IPS DF 19.7 (cell line): ENCODE measurements around the gene ADM5.

ENCODE experiments used
- DNase-seq: peaks from one replicate; pipeline ENCODE4 v3.0.0-alpha.2; 2013; ENCODE audit warnings: low read depth, low spot score

Gene ADM5

DNA sequence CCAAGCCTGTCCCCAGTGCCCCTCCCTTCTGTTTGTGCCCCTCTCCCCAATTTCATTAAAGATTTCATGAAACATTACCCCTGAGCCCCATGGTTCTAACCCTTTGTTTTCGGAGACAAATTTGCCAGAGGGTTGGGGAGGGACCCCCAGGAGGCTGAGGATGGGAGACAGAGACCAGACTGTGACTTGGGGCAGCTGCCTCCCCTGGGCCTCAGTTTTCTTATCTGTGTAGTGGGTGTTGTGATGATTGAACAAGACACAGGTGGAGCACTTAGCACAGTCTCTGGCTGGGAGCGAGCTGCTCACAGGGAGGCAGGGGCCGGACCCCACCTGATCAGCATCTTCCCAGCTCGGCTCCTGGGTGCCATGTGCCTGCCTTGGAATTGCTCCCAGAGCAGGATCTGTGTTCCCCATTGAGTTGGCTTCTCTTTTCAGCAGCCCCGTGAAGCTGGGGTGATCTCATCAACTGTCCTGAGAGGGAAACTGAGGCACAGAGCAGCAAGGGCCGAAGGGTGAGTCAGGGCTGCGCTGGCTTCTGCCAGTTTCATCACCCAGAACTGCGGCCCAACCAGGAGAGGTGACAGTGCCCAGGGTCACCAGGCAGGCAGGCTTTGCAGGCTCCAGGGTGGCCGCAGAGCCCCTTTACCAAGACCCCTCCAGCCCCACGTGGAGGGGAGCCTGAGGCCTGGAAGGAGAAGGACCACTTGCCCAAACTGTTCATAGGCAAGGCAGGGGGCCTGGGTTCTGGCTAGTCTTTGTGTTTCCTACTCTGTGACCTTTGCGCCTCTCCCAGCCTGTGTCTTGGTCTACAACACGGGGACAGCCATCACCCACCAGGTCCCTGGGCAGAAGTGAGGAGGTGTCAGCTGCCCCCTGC, 30.6 kb upstream of the ADM5 start:
- no peak for DNase-seq

GRCh38 chr19:49660338-49660961, 28.9 kb upstream of the ADM5 start:
- no peak for DNase-seq

DNA sequence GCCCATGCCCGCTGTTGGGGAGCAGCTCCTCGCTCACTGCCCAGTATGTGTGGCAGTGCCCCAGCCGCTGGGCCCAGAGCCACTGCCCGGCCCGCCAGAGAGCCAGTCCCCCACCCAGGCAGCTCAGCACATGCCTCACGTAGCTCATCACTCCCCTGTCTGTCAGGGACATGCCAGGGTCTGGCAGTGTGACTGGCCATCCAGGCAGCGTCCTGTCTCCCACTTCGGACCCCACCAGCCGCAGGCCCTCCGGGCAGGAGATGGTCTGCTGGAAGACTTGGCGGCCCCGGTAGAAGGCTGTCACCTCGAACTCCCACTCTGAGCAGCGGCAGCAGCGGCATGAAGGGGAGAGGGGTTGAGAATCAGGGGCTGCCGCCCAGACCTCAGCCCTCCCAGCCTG, 27.4 kb upstream of the ADM5 start:
- no peak for DNase-seq

DNA sequence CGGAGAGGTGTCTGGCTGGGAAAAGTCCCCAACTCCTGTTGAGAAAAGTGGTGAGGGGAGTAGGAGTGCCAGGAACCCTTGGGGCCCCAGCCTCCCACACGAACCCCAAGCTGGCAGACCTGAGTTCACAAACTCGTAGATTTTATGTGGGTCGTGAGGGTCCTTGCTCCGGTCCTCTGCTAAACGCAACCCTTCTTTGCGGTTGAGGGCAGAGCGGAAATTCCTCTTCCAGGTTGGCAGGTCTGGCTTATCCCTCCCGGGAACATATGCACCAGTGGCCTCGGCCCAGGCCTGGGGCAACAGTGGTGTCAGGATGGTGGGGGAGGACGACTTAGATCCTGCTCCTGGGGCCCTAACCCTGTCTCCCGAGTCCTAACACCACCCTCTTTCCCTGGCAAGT, 26.2 kb upstream of the ADM5 start:
- no peak for DNase-seq

GRCh38 chr19:49664171-49665035, 25.0 kb upstream of the ADM5 start:
- DNase-seq = no peak

DNA sequence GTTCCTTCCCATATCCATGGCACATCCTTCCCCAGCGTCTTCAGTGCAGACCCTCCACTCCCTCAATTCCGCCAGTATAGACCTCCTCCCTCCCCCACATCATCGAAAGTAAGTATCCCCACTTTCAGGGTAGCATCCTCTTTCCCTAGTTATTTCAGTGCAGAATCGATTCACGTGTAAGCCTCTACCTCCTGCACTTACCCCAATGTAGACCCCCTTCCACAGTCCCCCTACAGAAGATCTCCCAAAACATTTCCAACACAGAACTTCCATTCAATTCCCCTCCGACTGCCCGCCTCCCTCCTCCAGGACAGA, 24.4 kb upstream of the ADM5 start:
- DNase-seq = no peak

DNA sequence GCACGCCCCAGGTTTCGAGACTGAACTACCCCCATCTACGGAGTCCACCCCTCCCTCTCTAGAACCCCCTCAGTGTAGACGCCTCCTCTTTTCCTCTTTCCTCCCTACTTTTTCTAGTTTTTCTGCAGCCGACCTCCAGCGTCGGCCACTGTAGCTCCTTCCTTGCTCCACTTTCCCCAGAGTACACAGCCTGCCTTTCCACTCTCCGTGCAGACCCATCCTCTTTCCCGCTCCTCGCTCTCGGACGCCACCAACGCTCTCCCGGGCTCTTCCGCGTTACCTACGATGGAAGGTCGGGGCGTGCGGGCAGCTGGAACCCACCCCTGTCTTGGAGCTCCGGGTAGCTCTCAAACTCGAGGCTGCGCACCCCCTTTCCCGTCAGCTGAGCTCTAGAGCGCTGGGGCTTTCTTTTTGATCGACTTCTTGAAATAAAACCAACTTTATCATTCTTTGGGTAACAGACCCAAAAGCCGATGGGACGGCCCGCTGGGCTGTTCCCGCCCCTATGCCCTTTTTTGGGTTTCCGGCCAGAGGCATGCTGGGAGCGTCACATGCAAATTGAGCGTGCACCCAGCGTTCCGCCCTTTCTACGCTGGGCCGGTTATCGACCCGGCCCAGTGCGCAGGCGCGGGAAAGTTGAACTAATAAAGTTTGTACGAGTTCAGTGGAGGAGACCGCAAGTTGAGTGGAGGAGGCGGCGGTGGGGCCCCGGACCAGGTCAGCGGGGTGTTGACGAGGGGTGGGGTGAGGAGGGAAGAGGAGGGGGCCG, 23.9 kb upstream of the ADM5 start, which contains the start of the genes BCL2L12 and IRF3:
BCL2L12 (plus strand) TSS at position 583 of the 769 bp plus-strand sequence. CDS start 760 bp downstream, outside the sequence.
IRF3 (minus strand) TSS at position 507 of the 769 bp plus-strand sequence. CDS start 1,019 bp downstream, outside the sequence.
- DNase-seq = no peak

DNA sequence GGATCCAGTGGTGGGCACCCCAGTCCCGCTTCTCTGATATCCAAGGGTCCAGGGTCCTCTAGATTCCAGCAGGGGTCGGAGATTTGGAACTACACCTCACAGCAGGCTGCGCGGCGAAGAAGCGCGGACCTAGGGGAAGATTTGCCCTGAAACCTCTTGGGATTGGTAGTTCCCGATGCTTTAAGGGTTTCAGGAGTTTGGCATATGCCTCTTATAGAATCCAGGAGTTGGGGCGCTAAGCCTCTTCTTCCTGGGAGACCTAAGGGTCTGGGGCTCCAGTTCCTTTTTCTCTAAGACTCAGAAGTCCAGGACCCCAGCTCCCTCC, 23.3 kb upstream of the ADM5 start:
- no peak for DNase-seq

DNA sequence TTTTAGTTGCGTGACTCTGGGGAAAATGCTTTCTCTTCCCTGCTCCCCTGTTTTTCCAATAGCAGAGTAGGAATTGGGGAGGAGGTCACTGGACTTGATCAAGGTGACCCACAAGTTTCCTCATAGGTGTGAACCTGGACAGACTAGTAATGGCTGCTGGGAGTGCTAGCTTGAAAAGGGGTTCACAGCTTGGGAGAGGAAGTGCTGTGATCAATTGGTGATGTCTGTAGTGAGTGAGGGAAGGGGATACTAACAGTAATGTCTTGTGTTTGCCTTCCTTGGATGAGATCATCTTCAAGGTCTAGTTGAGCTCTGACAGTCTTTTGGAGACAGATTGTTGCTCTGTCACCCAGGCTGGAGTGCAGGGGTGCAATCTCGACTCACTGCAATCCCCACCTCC, 21.9 kb upstream of the ADM5 start:
- DNase-seq = no peak

DNA sequence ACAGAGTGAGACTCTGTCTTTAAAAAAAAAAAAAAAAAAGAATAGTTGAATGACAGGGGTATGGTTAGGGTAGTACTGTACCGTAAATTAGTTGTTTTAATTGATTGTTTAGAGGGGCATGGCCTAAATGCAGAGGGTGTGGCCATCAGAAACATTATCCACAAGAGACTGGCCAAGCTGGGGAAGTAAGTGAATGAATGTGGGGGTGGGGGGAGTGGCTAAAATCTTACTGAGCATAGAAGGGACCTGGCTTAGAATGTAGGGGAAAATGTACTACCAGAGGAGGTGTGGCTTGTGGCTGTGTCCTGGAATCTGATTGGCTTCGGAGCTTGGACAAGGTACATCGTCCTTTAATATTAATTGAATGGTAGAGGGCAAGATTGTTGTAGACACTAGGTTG, 19.9 kb upstream of the ADM5 start:
- no peak for DNase-seq

DNA sequence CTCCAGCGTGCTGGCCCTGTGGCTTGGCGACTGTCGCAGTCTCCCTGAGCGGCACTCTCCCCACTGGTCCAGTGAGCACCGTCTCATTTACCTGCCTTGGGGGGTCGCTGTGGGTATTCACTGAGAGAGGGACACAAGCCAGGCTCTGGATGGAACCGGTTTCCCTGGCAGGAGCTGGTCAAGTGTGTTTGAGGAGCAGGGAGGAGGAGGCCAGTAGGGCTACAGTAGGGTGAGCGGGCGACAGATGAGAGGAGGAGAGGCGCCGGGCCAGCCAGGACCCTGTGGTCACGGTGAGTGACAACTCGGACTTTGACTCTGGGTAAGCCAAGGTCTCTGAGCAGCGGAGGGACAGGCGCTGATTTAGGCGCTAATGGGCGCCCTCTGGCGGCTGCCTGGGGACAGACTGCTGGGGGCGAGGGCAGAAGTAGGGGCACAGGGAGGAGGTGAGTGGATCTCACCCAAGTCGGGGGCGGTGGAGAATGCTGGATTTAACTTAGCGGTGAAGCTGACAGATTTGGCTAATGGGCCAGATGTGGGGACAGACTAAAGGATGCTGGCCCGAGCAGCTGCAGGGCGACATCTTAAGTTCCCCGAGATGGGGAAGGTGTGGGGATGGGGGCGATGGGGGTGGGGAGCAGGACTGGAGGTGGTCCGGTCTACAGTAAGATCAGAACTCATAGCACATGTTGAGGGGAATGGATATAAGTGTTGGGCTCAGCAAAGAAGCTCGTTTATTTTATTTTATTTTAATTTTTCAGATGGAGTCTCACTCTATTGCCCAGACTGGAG, 17.1 kb upstream of the ADM5 start:
- DNase-seq = no peak

- no peak for DNase-seq
These were observed 13.1 kb upstream of the ADM5 start for GRCh38 chr19:49676136-49676783.

DNA sequence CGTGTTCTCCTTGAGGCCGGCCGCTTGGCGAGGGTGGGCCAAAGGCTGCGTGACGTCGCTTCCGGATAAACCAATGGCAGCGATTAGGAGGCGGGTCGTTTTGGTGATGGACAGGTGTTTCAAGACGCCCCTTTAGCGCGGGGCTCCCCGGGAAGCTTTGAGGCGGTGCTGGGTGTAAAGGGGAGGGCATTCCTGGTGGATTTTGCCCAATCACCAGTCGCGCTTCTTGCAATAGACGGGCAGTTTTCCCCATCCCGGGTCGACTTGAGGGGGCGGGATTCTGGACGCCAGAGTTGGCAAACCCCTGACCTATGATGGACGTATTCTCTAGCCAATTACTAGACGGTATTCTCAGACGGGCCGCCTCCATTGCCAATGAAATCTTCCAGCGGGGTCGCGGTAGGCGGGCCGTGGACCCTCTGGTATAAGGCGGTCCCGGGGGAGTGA, 12.6 kb upstream of the ADM5 start:
- peak; percentile 97 for DNase-seq

DNA sequence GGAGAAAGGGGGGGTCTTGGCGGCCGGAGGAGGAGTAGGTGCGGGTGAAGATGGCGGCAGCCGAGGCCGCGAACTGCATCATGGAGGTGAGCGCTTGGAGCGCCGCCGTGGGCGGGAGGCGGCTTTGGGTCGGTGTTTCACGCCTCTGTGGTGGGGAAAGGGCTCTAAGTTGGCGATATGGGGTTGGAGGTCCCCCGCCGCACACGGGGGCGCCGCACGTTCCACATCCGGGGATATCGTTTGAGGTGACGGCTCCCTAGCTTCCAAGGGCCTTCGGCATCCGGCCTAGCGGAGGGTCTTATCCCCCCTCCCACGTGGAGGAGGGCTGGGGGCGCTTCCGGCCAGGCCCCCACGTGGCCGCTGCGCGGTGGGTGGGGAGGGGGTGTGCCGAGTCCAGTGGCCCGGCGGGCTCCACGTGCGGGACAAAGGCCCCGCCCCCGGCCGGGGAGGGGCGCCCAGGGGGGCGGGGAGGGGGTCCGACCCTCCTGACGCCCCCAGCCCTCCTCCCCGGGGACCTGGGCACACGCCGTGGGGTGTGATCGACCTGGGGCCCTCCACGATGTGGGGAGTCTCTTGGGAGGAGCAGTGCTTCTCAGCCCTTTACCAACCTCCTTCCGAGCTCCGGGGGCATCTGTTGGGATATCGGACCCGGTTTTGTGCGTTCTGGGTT, 12.0 kb upstream of the ADM5 start, which contains the start of gene PRMT1:
PRMT1 (plus strand) TSS at position 41 of the 670 bp plus-strand sequence; CDS start at position 51, 10 bp downstream.
- DNase-seq = no peak

DNA sequence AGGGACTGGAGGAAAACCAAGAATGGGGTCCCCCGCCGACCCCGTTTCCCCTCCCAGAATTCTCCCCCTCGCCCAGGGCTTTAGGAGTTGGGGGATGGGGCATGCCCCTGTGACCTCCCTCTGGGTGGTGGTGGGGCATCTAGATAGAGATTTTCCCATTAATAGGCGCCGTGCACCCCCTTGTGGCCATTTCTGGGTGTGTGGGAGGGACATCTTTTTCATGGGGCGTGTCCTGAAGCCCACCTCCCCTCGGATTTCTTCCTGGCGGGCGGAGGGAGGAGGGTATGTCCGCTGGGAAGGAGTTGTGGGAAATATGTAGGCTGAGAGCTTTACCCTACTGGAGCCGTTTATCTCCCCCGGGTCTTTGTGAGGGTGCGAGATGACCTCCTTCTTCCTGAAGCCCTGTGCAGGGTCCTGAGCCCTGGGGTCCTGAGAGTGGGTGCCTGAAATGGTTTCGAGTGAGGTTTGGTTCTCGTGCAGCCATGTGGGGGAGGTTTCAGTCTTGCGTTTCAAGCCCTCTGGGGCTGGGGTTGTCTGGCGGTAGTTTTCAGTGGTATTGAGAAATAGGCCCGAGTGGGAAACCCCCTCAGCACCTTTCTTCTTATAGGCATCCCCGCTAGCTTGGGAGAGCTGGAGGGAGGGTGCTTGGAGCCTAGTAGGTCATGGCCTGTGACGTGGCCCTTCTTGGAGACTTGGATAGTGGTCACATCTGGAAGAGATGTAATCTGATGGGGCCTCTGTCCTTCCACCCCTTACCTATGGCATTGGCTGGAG, 11.3 kb upstream of the ADM5 start:
- DNase-seq = no peak

GRCh38 chr19:49678985-49679770, 10.2 kb upstream of the ADM5 start:
- no peak for DNase-seq

DNA sequence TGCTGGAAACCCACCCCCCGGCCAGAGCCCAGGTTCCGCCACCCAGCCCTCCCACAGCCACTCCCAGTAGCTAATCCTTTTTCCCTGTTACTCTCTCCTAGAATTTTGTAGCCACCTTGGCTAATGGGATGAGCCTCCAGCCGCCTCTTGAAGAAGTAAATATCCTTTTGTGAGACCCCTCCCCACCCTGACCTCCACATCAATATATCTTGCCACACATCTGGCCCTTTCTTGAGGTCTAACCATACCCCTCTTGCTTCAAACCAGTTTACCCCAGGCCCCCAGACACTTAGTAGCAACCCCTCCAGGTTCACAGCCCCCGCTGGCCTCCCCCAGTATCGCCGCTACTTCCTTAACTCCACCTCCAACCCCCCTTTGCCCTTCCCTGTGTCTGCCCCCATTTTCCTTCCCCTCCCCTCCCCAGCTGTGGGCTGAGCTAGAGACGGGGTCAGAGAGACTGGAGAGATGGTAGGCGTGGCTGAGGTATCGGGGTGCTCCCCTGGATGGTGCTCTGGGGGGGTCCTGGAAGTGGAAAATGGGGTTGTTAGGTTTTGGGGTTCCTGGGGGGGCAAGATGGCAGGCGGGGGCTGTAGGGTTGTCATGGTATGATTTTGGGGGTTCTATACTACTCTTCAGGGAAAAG, 9.5 kb upstream of the ADM5 start:
- no peak for DNase-seq
